Naive B cell (primary cell): ENCODE measurements around the gene TCIRG1. TPM values are rescaled to one million over a fixed set of nuclear protein-coding genes. Genes with fewer than 3 reads are reported as not detected.
"Not testable (repeated sequence)": the region's sequence is repeated elsewhere in the genome, so short reads cannot be mapped to it uniquely, and the experiment has no call there.

ENCODE experiments used
- ATAC-seq, 2 donors: fragments of 150-1000 bp; cut with Tn5 transposase; 2 replicates each; pipeline ENCODE4 v1.10.0; 2021; ENCODE audit warnings: low read depth in 2 of 2, mild to moderate bottlenecking in 2 of 2, moderate library complexity in 2 of 2
- DNase-seq: peaks from one replicate; pipeline ENCODE4 v3.0.0; 2022
- H3K27ac Mint-ChIP-seq, 6 donors: one replicate each; pipeline ENCODE4 v1.8.0; 2020 to 2022; ENCODE audit warnings: mild to moderate bottlenecking in 6 of 6, mixed read lengths in 6 of 6, moderate library complexity in 5 of 6, inconsistent platforms in 2 of 6
- H3K27me3 Mint-ChIP-seq, 3 donors: one replicate each; pipeline ENCODE4 v1.8.0; 2021 to 2022; ENCODE audit warnings: mixed read lengths in 3 of 3, mild to moderate bottlenecking in 1 of 3
- H3K36me3 Mint-ChIP-seq, 2 donors: one replicate each; pipeline ENCODE4 v1.8.0; 2020 to 2022; ENCODE audit warnings: mixed read lengths in 2 of 2, inconsistent platforms in 1 of 2, mild to moderate bottlenecking in 1 of 2
- H3K4me1 Mint-ChIP-seq, 3 donors: one replicate each; pipeline ENCODE4 v1.8.0; 2020 to 2022; ENCODE audit warnings: mixed read lengths in 3 of 3, inconsistent platforms in 1 of 3, mild to moderate bottlenecking in 1 of 3, moderate library complexity in 1 of 3
- H3K4me3 Mint-ChIP-seq, 8 donors: one replicate each; pipeline ENCODE4 v1.8.0; 2020 to 2022; ENCODE audit warnings: mild to moderate bottlenecking in 8 of 8, mixed read lengths in 8 of 8, moderate library complexity in 8 of 8, inconsistent platforms in 2 of 8
- H3K9me3 Mint-ChIP-seq, 7 donors: one replicate each; pipeline ENCODE4 v1.8.0; 2020 to 2022; ENCODE audit warnings: mixed read lengths in 7 of 7, mild to moderate bottlenecking in 5 of 7, inconsistent platforms in 2 of 7, moderate library complexity in 1 of 7
- polyA plus RNA-seq, 6 donors: library from polyadenylated mRNA; unstranded; fragments of 300-500 nt; fragmentation: Illumina TruSeq; gene quantifications; one replicate each; pipeline ENCODE4 v1.2.3, GENCODE V29; 2021; ENCODE audit warnings: low read depth in 6 of 6

Gene TCIRG1
- 10 to 100 TPM; 16.4 to 44.9 (median 26.6) TPM for polyA plus RNA-seq

GRCh38 chr11:68038718-68039525, at the start of gene TCIRG1:
Gene TCIRG1, plus strand, starts transcription at chr11:68039025. Its CDS starts 2,247 bp downstream, at chr11:68041272.
- Mint-ChIP-seq H3K27ac (peak within 1 kb of the TSS in 5 of 6 donors; percentile 93 to 96 (median 94)), H3K27me3 (no peaks in the 10 kb centered on the region), H3K36me3 (no peaks in the 10 kb centered on the region), H3K4me1 (peaks cover 27 to 37% (median 35%) of the 10 kb centered on the region in 3 donors), H3K9me3 (no peaks in the 10 kb centered on the region), H3K4me3 (peak within 1 kb of the TSS; percentile 84 to 94 (median 92))
- ATAC-seq, result peak; percentile 32 to 36
- DNase-seq, result peak; percentile 33

GRCh38 chr11:67990546-67991346, 48.1 kb upstream of the TCIRG1 start:
- not testable (repeated sequence) for H3K9me3 Mint-ChIP-seq, H3K4me3 Mint-ChIP-seq, H3K36me3 Mint-ChIP-seq, H3K27ac Mint-ChIP-seq, DNase-seq, H3K27me3 Mint-ChIP-seq
- peak in 1 of 2 donors; percentile 50 for ATAC-seq
- peaks cover 19 to 27% (median 20%) of the 10 kb centered on the region in 3 donors for H3K4me1 Mint-ChIP-seq

GRCh38 chr11:67991347-67992121, 47.3 kb upstream of the TCIRG1 start:
- not testable (repeated sequence) for H3K36me3 Mint-ChIP-seq, H3K27me3 Mint-ChIP-seq, ATAC-seq, DNase-seq, H3K9me3 Mint-ChIP-seq, H3K27ac Mint-ChIP-seq
- peak overlapping the region in 1 of 8 donors; percentile 35 for H3K4me3 Mint-ChIP-seq
- peaks cover 19 to 27% (median 20%) of the 10 kb centered on the region in 3 donors for H3K4me1 Mint-ChIP-seq

- peaks cover 40 to 48% (median 42%) of the 10 kb centered on the region in 3 donors for H3K4me1 Mint-ChIP-seq
- ATAC-seq, result peak; percentile 76 to 81
- peak overlapping the region in 7 of 8 donors; percentile 4 to 90 (median 62) for H3K4me3 Mint-ChIP-seq
- H3K9me3 Mint-ChIP-seq, H3K27me3 Mint-ChIP-seq: not testable (repeated sequence)
- H3K36me3 Mint-ChIP-seq, result peaks cover 0 to 20% of the 10 kb centered on the region in 2 donors
- DNase-seq, result peak; percentile 61
- peak overlapping the region; percentile 70 to 94 (median 86) for H3K27ac Mint-ChIP-seq
These were observed 45.0 kb upstream of the TCIRG1 start for GRCh38 chr11:67993821-67994220.

- not testable (repeated sequence) for H3K9me3 Mint-ChIP-seq, H3K27me3 Mint-ChIP-seq, DNase-seq, ATAC-seq
- H3K4me3 Mint-ChIP-seq, result peak overlapping the region in 4 of 8 donors; percentile 17 to 90 (median 66)
- H3K4me1 Mint-ChIP-seq, result peaks cover 42 to 49% (median 45%) of the 10 kb centered on the region in 3 donors
- H3K27ac Mint-ChIP-seq, result peak overlapping the region in 4 of 6 donors; percentile 70 to 87 (median 85)
- H3K36me3 Mint-ChIP-seq, result peaks cover 0 to 20% of the 10 kb centered on the region in 2 donors
These were observed 44.4 kb upstream of the TCIRG1 start for GRCh38 chr11:67994387-67994786.

- not testable (repeated sequence) for ATAC-seq, H3K4me3 Mint-ChIP-seq
These were observed 43.7 kb upstream of the TCIRG1 start for GRCh38 chr11:67995129-67995528.

GRCh38 chr11:67995579-67995978, 43.2 kb upstream of the TCIRG1 start:
- Mint-ChIP-seq H3K4me1 (peaks cover 49 to 58% (median 50%) of the 10 kb centered on the region in 3 donors), H3K36me3 (peaks cover 0 to 20% of the 10 kb centered on the region in 2 donors)
- H3K4me3 Mint-ChIP-seq, H3K27ac Mint-ChIP-seq, H3K27me3 Mint-ChIP-seq, ATAC-seq, DNase-seq, H3K9me3 Mint-ChIP-seq: not testable (repeated sequence)

More at GRCh38 chr11:67995129-67995528, 43.7 kb upstream of the TCIRG1 start:
- H3K9me3 Mint-ChIP-seq, H3K27me3 Mint-ChIP-seq, DNase-seq: not testable (repeated sequence)
- peak overlapping the region in 1 of 6 donors; percentile 22 for H3K27ac Mint-ChIP-seq
- peaks cover 0 to 20% of the 10 kb centered on the region in 2 donors for H3K36me3 Mint-ChIP-seq
- peaks cover 49 to 56% (median 50%) of the 10 kb centered on the region in 3 donors for H3K4me1 Mint-ChIP-seq

GRCh38 chr11:67996051-67996450, 42.8 kb upstream of the TCIRG1 start:
- Mint-ChIP-seq H3K36me3 (peaks cover 0 to 20% of the 10 kb centered on the region in 2 donors), H3K9me3 (no peaks in the 10 kb centered on the region), H3K27ac (peak overlapping the region in 1 of 6 donors; percentile 89), H3K4me3 (peak overlapping the region in 2 of 8 donors; percentile 57 to 75), H3K4me1 (peaks cover 49 to 55% (median 50%) of the 10 kb centered on the region in 3 donors), H3K27me3 (no peaks in the 10 kb centered on the region)
- DNase-seq (no peak), ATAC-seq (no peak)

GRCh38 chr11:67996622-67997474, 42.0 kb upstream of the TCIRG1 start:
- Mint-ChIP-seq H3K27ac (peak overlapping the region in 2 of 6 donors; percentile 86 to 89), H3K36me3 (peaks cover 0 to 20% of the 10 kb centered on the region in 2 donors), H3K4me3 (peak overlapping the region in 6 of 8 donors; percentile 2 to 77 (median 56)), H3K9me3 (no peaks in the 10 kb centered on the region), H3K27me3 (no peaks in the 10 kb centered on the region), H3K4me1 (peaks cover 48 to 59% (median 55%) of the 10 kb centered on the region in 3 donors)
- DNase-seq, result no peak
- peak; percentile 30 to 54 for ATAC-seq

GRCh38 chr11:67997475-67997921, 41.3 kb upstream of the TCIRG1 start:
- no peaks in the 10 kb centered on the region for H3K27me3 Mint-ChIP-seq
- peak overlapping the region in 3 of 8 donors; percentile 27 to 77 (median 62) for H3K4me3 Mint-ChIP-seq
- H3K36me3 Mint-ChIP-seq, result peaks cover 0 to 20% of the 10 kb centered on the region in 2 donors
- no peaks in the 10 kb centered on the region for H3K9me3 Mint-ChIP-seq
- H3K4me1 Mint-ChIP-seq, result peaks cover 51 to 62% (median 59%) of the 10 kb centered on the region in 3 donors
- H3K27ac Mint-ChIP-seq, result peak overlapping the region in 2 of 6 donors; percentile 74 to 86
- DNase-seq (no peak), ATAC-seq (no peak)

GRCh38 chr11:67998150-67999045, 40.4 kb upstream of the TCIRG1 start:
- Mint-ChIP-seq H3K27me3 (no peaks in the 10 kb centered on the region), H3K4me3 (peak overlapping the region in 6 of 8 donors; percentile 53 to 66 (median 61)), H3K4me1 (peaks cover 57 to 67% (median 65%) of the 10 kb centered on the region in 3 donors), H3K9me3 (no peaks in the 10 kb centered on the region), H3K27ac (peak overlapping the region in 5 of 6 donors; percentile 86 to 97 (median 89)), H3K36me3 (peaks cover 0 to 20% of the 10 kb centered on the region in 2 donors)
- no peak for ATAC-seq
- DNase-seq, result no peak
